Measurements from ENCODE around the gene ENPP7.

Gene ENPP7

GRCh38 chr17:79702550-79703236 is 28.1 kb upstream of the ENPP7 start:
- DNase-seq = no peak

GRCh38 chr17:79704691-79705090 is 26.1 kb upstream of the ENPP7 start:
- DNase-seq = no peak

- no peak for DNase-seq
Observed at GRCh38 chr17:79705674-79706073, 25.1 kb upstream of the ENPP7 start.

GRCh38 chr17:79706931-79707850 is 23.6 kb upstream of the ENPP7 start:
- no peak for DNase-seq

- peak; percentile 38 for DNase-seq
Observed at GRCh38 chr17:79707931-79708891, 22.5 kb upstream of the ENPP7 start.

GRCh38 chr17:79711715-79712305 is 18.9 kb upstream of the ENPP7 start:
- DNase-seq = no peak

- no peak for DNase-seq
Observed at GRCh38 chr17:79713391-79713790, 17.4 kb upstream of the ENPP7 start.

GRCh38 chr17:79714176-79715097 is 16.3 kb upstream of the ENPP7 start:
- DNase-seq = no peak

- DNase-seq = no peak
Observed at GRCh38 chr17:79715098-79715942, 15.4 kb upstream of the ENPP7 start.

- no peak for DNase-seq
Observed at GRCh38 chr17:79715943-79716797, 14.6 kb upstream of the ENPP7 start.

- no peak for DNase-seq
Observed at GRCh38 chr17:79720705-79721292, 9.9 kb upstream of the ENPP7 start.

GRCh38 chr17:79721993-79722671 is 8.6 kb upstream of the ENPP7 start:
- no peak for DNase-seq

- DNase-seq = no peak
Observed at GRCh38 chr17:79722787-79723186, 8.0 kb upstream of the ENPP7 start.

GRCh38 chr17:79728169-79728907 is 2.4 kb upstream of the ENPP7 start:
- DNase-seq = peak; percentile 92

- DNase-seq = no peak
Observed at GRCh38 chr17:79728908-79729471, 1.8 kb upstream of the ENPP7 start.

GRCh38 chr17:79729761-79730160 is 982 bp upstream of the ENPP7 start:
- no peak for DNase-seq

GRCh38 chr17:79730437-79730768 is 340 bp upstream of the ENPP7 start:
- DNase-seq = no peak
